Esophagus squamous epithelium (tissue), 4 donors: Measurements from ENCODE around the gene FA2H.

ENCODE experiments used
- CTCF ChIP-seq, 6 experiments: fragments of 450-650 bp in 4 of 6; fragments of 200-600 bp in 2 of 6; sonication (generic) in 2 of 6; IDR thresholded peaks; one replicate each; pipeline ENCODE4 v1.5.1; 2016 to 2019; ENCODE audit warnings: antibody characterized with exemption in 6 of 6, mild to moderate bottlenecking in 4 of 6, moderate library complexity in 4 of 6
- POLR2A ChIP-seq, 4 donors: fragments of 450-650 bp; IDR thresholded peaks; one replicate each; pipeline ENCODE4 v1.6.1; 2017; ENCODE audit warnings: antibody characterized with exemption in 4 of 4, mild to moderate bottlenecking in 4 of 4, moderate library complexity in 3 of 4

DNA sequence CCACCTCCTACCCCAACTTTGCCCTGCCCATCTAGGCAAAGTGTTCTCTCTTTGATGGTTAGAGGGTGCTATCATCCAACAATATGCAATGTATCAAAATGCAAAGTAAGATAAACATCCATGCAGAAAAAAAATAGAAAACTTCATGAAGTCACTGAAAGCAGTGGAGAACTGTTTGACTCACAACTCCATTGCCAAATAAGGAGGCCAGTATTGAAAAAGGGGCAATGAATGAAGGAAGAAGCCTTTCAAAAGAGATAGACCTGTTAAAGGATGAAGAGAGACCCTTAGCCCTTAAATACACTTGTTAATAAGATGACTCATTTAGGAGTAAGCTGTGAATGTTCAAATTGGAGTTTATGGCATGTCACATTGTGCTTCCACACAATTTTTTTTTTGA is 13.0 kb downstream of the FA2H start:
- TF ChIP-seq CTCF (IDR thresholded peaks at IDR 0.05) (no peak), POLR2A (IDR thresholded peaks at IDR 0.05) (no peak)
